CD4-positive, alpha-beta T cell treated with Interleukin-12 subunit alpha and Interleukin-12 subunit beta, for 1 hour (primary cell): ENCODE data around the gene SEZ6L.

Experiments
- DNase-seq: peaks from one replicate; pipeline ENCODE4 v3.0.0-alpha.2; 2020

Gene SEZ6L

GRCh38 chr22:26431261-26431995 lies 262.2 kb downstream of the SEZ6L start:
- DNase-seq: no peak

DNA sequence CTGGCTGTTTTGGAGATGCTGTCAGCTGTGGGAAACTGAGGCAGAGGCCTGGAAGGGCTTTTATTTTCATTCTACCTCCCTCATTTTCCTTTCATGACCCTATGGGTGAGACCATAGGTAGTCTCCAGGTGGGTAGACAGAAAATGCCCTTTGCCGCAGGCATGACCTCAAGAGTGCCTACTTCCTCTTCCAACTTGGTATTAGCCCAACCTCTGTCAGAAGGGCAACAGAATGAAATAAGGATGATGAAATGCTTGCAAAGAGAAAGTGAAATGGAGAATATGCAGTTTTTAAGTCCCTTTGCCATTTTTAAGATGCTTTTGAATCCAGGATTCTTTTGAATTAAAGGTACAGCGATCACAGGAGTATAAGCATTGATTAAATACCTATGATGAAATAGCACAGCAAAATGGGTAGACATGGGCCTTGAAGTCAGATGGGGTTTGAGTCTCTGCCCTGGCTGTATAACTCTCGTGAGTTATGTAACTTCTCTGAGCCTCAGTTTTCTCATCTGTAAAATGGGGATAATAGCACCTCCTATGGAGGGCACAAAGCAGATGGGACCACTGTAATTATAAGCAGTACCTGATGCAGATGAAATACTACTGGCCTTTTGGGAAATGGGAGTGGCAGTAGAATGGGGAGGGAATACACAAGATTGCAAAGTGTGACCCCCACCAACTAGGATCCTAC lies 263.5 kb downstream of the SEZ6L start:
- no peak for DNase-seq
